Memory B cell (primary cell): ENCODE results near the gene KCNMA1.
A peak's percentile ranks its signal among the peaks of the same experiment; 100 is the strongest.
"Not testable (repeated sequence)": the region's sequence is repeated elsewhere in the genome, so short reads cannot be mapped to it uniquely, and the experiment has no call there.

Experiments
- ATAC-seq: fragments of 150-1000 bp; cut with Tn5 transposase; 2 replicates; pipeline ENCODE4 v1.10.0; 2021; ENCODE audit warnings: low read depth, mild to moderate bottlenecking, moderate library complexity
- DNase-seq, 2 donors: peaks; one replicate each; pipeline ENCODE4 v3.0.0; 2022; ENCODE audit warnings: low spot score in 2 of 2
- H3K27ac Mint-ChIP-seq: one replicate; pipeline ENCODE4 v1.8.0; 2022; ENCODE audit warnings: mild to moderate bottlenecking, moderate library complexity, mixed read lengths
- H3K27me3 Mint-ChIP-seq: one replicate; pipeline ENCODE4 v1.8.0; 2022; ENCODE audit warnings: mixed read lengths
- H3K36me3 Mint-ChIP-seq: one replicate; pipeline ENCODE4 v1.8.0; 2022; ENCODE audit warnings: mild to moderate bottlenecking, mixed read lengths
- H3K4me1 Mint-ChIP-seq: one replicate; pipeline ENCODE4 v1.8.0; 2022; ENCODE audit warnings: mixed read lengths
- H3K4me3 Mint-ChIP-seq: one replicate; pipeline ENCODE4 v1.8.0; 2022; ENCODE audit warnings: mild to moderate bottlenecking, moderate library complexity, mixed read lengths
- H3K9me3 Mint-ChIP-seq: one replicate; pipeline ENCODE4 v1.8.0; 2022; ENCODE audit warnings: mixed read lengths

The KCNMA1 gene

GRCh38 chr10:77599651-77600050 lies 38.0 kb downstream of the KCNMA1 start:
- DNase-seq (no peak), ATAC-seq (no peak)
- Mint-ChIP-seq H3K27me3 (no peaks in the 10 kb centered on the region), H3K27ac (no peak overlapping the region), H3K36me3 (no peaks in the 10 kb centered on the region), H3K4me1 (peaks cover 22% of the 10 kb centered on the region), H3K9me3 (peaks cover 2% of the 10 kb centered on the region), H3K4me3 (no peak overlapping the region)

GRCh38 chr10:77598606-77599005 lies 39.0 kb downstream of the KCNMA1 start:
- Mint-ChIP-seq H3K36me3 (no peaks in the 10 kb centered on the region), H3K27me3 (no peaks in the 10 kb centered on the region), H3K4me3 (no peak overlapping the region), H3K27ac (peak overlapping the region; percentile 60), H3K9me3 (peaks cover 2% of the 10 kb centered on the region), H3K4me1 (peaks cover 20% of the 10 kb centered on the region)
- no peak for ATAC-seq
- DNase-seq: no peak

GRCh38 chr10:77597560-77597959 lies 40.0 kb downstream of the KCNMA1 start:
- Mint-ChIP-seq H3K27me3 (no peaks in the 10 kb centered on the region), H3K4me1 (peaks cover 11% of the 10 kb centered on the region), H3K9me3 (peaks cover 2% of the 10 kb centered on the region), H3K4me3 (no peak overlapping the region), H3K36me3 (no peaks in the 10 kb centered on the region), H3K27ac (no peak overlapping the region)
- DNase-seq: no peak
- no peak for ATAC-seq

GRCh38 chr10:77594471-77594783 lies 43.2 kb downstream of the KCNMA1 start:
- H3K36me3 Mint-ChIP-seq: no peaks in the 10 kb centered on the region
- H3K27ac Mint-ChIP-seq: peak overlapping the region; percentile 12

GRCh38 chr10:77593771-77594470 lies 43.7 kb downstream of the KCNMA1 start:
- no peak overlapping the region for H3K4me3 Mint-ChIP-seq
- no peak for DNase-seq
- no peaks in the 10 kb centered on the region for H3K36me3 Mint-ChIP-seq
- no peak for ATAC-seq
- H3K27ac Mint-ChIP-seq: peak overlapping the region; percentile 12
- peaks cover 3% of the 10 kb centered on the region for H3K9me3 Mint-ChIP-seq
- H3K27me3 Mint-ChIP-seq: no peaks in the 10 kb centered on the region
- H3K4me1 Mint-ChIP-seq: peaks cover 3% of the 10 kb centered on the region

More at GRCh38 chr10:77594471-77594783, 43.2 kb downstream of the KCNMA1 start:
- ATAC-seq (no peak), DNase-seq (no peak)
- Mint-ChIP-seq H3K4me3 (no peak overlapping the region), H3K27me3 (no peaks in the 10 kb centered on the region), H3K9me3 (peaks cover 3% of the 10 kb centered on the region), H3K4me1 (peaks cover 3% of the 10 kb centered on the region)

GRCh38 chr10:77592946-77593636 lies 44.5 kb downstream of the KCNMA1 start:
- DNase-seq (no peak), ATAC-seq (no peak)
- no peak overlapping the region for H3K4me3 Mint-ChIP-seq
- no peak overlapping the region for H3K27ac Mint-ChIP-seq
- H3K9me3 Mint-ChIP-seq: peaks cover 3% of the 10 kb centered on the region
- H3K36me3 Mint-ChIP-seq: no peaks in the 10 kb centered on the region
- peaks cover 3% of the 10 kb centered on the region for H3K4me1 Mint-ChIP-seq
- no peaks in the 10 kb centered on the region for H3K27me3 Mint-ChIP-seq

- ATAC-seq (no peak), DNase-seq (no peak)
- no peak overlapping the region for H3K4me3 Mint-ChIP-seq
- no peaks in the 10 kb centered on the region for H3K36me3 Mint-ChIP-seq
- H3K9me3 Mint-ChIP-seq: peaks cover 1% of the 10 kb centered on the region
- H3K27me3 Mint-ChIP-seq: no peaks in the 10 kb centered on the region
- H3K27ac Mint-ChIP-seq: no peak overlapping the region
- peaks cover 3% of the 10 kb centered on the region for H3K4me1 Mint-ChIP-seq
These were observed 45.1 kb downstream of the KCNMA1 start for GRCh38 chr10:77592510-77592909.

GRCh38 chr10:77591238-77591880 lies 46.2 kb downstream of the KCNMA1 start:
- ATAC-seq (no peak), DNase-seq (no peak)
- Mint-ChIP-seq H3K4me3 (no peak overlapping the region), H3K9me3 (peaks cover 1% of the 10 kb centered on the region), H3K36me3 (no peaks in the 10 kb centered on the region), H3K4me1 (peaks cover 3% of the 10 kb centered on the region), H3K27me3 (no peaks in the 10 kb centered on the region), H3K27ac (no peak overlapping the region)

- H3K27ac Mint-ChIP-seq: no peak overlapping the region
- no peak for DNase-seq
These were observed 47.0 kb downstream of the KCNMA1 start for GRCh38 chr10:77590344-77591237.

GRCh38 chr10:77589703-77590102 lies 47.9 kb downstream of the KCNMA1 start:
- not testable (repeated sequence) for ATAC-seq, H3K9me3 Mint-ChIP-seq, DNase-seq, H3K4me1 Mint-ChIP-seq, H3K27ac Mint-ChIP-seq, H3K4me3 Mint-ChIP-seq, H3K36me3 Mint-ChIP-seq, H3K27me3 Mint-ChIP-seq

More at GRCh38 chr10:77590344-77591237, 47.0 kb downstream of the KCNMA1 start:
- no peaks in the 10 kb centered on the region for H3K36me3 Mint-ChIP-seq
- peaks cover 3% of the 10 kb centered on the region for H3K4me1 Mint-ChIP-seq
- ATAC-seq: no peak
- no peaks in the 10 kb centered on the region for H3K27me3 Mint-ChIP-seq
- H3K4me3 Mint-ChIP-seq: no peak overlapping the region
- peaks cover 1% of the 10 kb centered on the region for H3K9me3 Mint-ChIP-seq

- peaks cover under 1% of the 10 kb centered on the region for H3K4me1 Mint-ChIP-seq
- ATAC-seq (no peak), DNase-seq (no peak)
- H3K27ac Mint-ChIP-seq: no peak overlapping the region
- H3K4me3 Mint-ChIP-seq: no peak overlapping the region
- no peaks in the 10 kb centered on the region for H3K36me3 Mint-ChIP-seq
- peaks cover 1% of the 10 kb centered on the region for H3K9me3 Mint-ChIP-seq
- H3K27me3 Mint-ChIP-seq: no peaks in the 10 kb centered on the region
These were observed 48.7 kb downstream of the KCNMA1 start for GRCh38 chr10:77588886-77589285.

- peaks cover 1% of the 10 kb centered on the region for H3K9me3 Mint-ChIP-seq
- H3K4me1 Mint-ChIP-seq: peaks cover 6% of the 10 kb centered on the region
These were observed 50.2 kb downstream of the KCNMA1 start for GRCh38 chr10:77587416-77587790.

GRCh38 chr10:77586719-77587415 lies 50.7 kb downstream of the KCNMA1 start:
- ATAC-seq (no peak), DNase-seq (no peak)
- Mint-ChIP-seq H3K4me1 (peaks cover 6% of the 10 kb centered on the region), H3K27me3 (no peaks in the 10 kb centered on the region), H3K9me3 (peaks cover 1% of the 10 kb centered on the region), H3K4me3 (no peak overlapping the region), H3K36me3 (no peaks in the 10 kb centered on the region), H3K27ac (no peak overlapping the region)

More at GRCh38 chr10:77587416-77587790, 50.2 kb downstream of the KCNMA1 start:
- DNase-seq (no peak), ATAC-seq (no peak)
- Mint-ChIP-seq H3K27ac (no peak overlapping the region), H3K36me3 (no peaks in the 10 kb centered on the region), H3K27me3 (no peaks in the 10 kb centered on the region), H3K4me3 (no peak overlapping the region)
